GM19099 (cell line): Measurements from ENCODE around the gene KRT26.
A peak's percentile ranks its signal among the peaks of the same experiment; 100 is the strongest.

ENCODE experiments used
- POLR2A ChIP-seq: IDR thresholded peaks from 3 replicates; pipeline ENCODE4 v1.6.1; 2011; ENCODE audit warnings: low read depth; ENCODE audit not compliant: insufficient read length; ENCODE audit errors: extremely low read depth

KRT26 gene, protein sequence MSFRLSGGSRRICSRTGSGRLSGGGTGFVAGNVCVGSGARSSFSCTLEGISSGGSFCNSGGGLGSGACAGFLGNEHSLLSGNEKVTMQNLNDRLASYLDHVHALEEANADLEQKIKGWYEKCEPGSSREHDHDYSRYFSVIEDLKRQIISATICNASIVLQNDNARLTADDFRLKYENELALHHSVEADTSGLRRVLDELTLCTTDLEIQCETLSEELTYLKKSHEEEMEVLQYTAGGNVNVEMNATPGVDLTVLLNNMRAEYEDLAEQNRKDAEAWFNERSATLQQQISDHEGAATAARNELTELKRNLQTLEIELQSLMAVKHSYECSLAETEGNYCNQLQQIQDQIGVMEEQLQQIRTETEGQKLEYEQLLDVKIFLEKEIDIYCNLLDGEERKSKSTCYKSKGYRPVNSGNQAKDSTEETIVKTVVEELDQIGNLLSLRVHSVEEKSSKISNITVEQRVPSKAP

DNA sequence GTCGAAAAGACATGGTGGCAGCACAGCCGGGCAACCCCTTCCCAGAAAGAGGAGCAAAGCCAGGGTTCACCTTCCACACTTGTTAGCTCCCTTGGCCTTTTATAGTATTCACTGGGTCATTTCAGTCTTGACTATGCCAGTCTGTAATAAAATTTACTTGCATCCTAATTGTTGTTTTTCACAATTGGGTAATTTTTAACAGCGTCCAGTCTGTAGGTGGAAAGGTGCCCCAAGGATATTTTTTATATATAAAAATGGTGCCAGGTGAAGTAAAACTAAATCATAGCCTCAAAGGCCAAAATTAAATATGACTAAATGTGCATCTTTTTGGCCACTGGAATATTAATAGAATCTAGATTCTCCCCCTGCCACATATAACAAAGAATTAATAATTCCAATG is at the start of gene KRT26:
KRT26 (minus strand) TSS at position 101 of the 400 bp plus-strand sequence; CDS start at position 13, 88 bp downstream.
- no peak for TF ChIP-seq POLR2A

DNA sequence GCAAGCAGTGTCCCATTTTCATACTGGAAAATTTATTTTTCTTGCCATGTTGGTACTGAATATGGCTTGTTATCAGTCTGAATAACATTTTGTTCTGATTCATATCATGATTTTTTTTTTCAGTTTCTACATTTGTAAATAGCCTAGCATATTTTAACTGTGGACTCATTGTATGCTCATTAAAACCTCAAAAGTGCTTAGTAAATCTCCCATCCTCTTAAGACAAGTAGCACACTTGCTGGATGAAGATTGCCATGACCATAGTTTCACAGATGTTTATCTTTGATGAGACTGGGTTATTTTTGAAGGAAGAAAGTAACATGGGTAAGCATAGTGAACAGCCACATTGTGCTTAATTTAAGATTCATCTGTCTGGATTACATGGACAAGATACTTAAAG is 49.5 kb upstream of the KRT26 start:
- TF ChIP-seq POLR2A = no peak

DNA sequence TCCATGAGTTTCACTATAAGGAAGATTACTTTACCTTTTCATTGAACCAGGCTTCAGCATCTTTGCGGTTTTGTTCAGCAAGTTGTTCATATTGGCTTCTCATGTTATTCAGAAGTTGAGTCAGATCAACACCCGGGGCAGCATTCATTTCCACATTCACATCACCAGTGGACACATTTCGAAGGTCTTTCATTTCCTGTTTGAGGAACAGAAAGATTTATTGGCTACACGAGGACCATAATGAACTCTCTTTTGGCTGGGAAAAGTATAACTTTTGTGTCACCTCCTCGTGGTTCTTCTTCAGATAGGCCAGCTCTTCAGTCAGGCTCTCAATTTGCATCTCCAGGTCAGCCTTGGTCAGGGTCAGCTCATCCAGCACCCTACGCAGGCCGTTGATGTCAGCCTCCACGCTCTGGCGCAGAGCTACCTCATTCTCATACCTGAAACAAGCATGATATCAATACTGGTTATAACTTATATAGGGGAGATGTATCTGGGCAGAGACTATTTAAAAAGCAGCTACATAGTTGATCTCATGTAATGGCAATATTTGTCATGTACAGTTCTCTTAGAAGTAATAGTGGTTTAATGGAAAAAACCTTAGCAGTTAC is 48.3 kb upstream of the KRT26 start:
- TF ChIP-seq POLR2A = no peak

DNA sequence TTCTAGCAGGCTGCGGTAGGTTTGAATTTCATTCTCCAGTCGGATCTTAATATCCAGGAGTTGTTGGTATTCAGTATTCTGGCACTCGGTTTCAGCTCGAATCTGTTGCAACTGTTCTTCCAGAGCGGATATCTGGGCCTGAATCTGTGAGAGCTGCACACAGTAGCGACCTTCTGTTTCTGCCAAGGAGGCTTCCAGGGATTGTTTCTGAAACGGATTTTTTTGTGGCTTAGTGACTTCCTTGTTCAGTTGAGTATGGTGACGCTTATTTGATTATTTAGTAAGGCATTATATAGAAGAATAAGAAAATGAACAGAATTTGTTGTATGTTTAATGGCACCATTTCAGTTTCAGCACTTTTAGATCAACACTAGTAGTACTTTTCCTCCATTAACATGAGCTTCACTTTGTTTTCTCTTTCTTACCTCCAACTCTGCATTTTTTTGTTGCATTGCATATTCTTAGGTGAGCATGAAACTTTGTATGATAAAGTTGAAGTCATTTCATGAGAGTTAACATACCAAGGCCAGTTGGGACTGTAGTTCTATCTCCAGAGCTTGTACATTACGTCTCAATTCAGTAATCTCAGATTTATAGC is 47.6 kb upstream of the KRT26 start:
- TF ChIP-seq POLR2A = no peak

DNA sequence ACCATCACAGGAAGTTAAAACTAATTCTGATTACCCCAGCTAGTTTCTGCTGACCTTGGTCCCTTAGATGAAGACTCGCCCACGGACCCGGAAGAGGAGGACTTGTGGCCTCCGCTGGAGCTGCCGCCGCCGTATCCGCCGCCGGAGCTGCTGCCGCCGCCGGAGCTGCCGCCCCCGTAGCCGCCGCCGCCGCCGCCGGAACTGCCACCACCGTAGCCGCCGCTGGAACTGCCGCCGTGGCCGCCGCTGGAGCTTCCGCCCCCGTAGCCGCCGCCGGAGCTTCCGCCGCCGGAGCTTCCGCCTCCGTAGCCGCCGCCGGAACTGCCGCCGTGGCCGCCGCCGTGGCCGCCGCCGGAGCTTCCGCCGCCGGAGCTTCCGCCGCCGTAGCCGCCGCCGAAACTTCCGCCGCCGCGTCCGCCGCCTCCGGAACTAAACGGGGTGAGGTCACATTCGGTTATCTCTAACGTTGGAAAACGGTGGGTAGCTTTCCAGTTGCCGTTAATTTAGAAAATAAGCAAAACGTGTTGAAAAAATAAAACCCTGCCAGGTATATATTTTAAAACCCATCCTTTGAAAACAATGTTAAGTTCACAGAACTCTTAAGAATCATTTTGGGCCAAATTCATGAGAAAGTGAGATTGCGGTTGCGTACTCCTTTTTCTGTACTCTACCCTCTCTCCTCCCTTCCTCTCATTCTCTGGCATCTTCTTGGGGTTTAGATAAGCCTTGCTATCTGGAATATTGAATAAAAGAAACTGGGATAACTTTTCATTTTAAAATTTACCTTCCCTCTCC is 46.9 kb upstream of the KRT26 start:
- peak; percentile 81 for TF ChIP-seq POLR2A

DNA sequence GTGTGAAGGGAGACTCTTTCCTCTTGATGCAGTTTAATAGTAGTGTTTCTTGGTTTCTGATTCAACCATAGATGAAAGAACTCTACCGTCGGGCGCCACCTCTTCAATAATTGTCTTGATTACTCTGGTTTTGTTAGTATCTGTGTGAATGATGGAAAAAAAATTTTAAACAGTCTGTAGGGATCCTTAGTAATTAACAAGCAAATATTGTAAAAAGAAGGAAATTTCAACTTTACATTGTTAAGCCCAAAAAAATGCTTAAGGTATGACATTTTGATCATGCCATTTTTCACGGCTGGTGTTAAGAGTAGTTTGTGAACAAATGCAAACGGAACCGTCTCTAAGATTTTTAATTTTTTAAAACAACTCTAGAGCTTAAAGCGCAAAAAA is 46.3 kb upstream of the KRT26 start:
- TF ChIP-seq POLR2A = no peak

DNA sequence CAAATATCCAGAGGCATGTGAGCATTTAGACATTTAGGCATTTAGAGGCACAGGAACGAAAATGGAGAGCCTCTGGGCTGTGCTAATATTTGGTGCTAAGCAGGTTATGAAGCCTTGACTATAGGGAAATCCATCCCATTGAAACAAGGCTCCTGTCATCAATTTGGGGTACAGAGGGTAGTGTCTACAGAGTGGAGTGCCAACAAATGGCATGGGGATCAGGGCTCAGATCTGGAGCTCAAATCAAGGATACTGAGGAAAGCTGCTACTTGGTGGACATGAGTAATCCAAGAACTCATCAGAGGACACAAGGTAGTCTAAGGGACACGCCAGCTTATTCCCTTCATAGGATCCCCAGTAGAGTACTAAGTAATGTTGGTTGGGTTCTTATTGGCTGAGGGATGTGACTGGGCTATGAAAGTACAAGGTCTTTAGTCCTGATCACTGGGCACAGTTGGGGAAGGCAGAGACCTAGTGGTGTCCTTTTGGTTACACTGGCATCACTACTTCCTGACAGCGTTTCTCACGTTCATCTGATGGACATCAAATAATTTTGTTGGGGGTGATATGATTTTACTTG is 45.2 kb upstream of the KRT26 start:
- no peak for TF ChIP-seq POLR2A

DNA sequence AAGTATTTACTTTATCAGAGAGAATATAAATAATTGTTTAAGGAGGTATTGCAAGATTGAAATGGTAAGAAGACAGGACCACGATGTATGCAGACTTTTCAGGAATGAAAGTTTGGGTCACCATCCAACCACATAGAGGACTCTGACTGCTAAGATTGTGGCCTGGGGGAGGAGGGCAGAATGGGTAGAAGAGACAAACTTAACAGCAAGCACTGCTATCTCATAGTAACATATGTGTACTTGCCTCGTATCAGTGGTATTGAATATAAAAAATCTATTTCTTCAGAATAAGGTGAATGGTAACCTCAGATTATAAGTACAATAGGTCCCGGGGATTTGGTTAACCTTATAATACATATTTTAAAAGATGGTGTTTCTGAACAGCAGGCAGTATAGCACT is 44.6 kb upstream of the KRT26 start:
- TF ChIP-seq POLR2A = no peak

DNA sequence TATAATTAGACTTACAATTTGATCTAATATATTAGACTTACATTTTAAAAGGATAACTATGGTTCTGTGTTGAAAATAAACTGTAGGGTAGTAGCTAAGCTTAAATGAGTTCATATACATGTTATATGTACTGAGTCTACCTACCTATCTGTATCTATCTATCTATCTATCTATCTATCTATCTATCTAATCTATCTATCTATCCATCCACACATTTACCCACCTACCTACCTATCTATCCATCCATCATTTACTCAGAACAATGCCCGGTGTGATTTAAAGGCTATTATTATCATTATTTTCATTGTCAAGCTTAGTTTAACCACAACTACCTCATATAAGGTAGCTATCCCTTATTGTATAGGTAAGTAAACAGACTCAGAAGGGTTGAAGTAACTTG is 43.4 kb upstream of the KRT26 start:
- TF ChIP-seq POLR2A = no peak

DNA sequence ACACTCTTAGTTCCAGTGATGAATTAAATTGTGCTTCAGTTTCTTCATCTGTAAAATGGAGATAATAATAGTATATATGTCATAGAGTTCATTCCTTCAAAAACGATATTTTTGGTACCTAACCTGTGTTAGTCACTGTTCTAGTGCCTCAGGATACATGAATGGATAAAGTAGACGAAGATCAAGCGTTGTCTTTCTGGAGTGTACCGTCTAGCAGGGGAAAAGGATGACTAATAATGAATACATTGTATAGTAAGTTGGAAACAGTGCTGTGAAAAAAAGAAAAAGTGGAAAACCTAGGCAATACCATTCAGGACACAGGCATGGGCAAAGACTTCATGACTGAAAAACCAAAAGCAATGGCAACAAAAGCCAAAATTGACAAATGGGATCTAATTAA is 41.8 kb upstream of the KRT26 start:
- TF ChIP-seq POLR2A = no peak

DNA sequence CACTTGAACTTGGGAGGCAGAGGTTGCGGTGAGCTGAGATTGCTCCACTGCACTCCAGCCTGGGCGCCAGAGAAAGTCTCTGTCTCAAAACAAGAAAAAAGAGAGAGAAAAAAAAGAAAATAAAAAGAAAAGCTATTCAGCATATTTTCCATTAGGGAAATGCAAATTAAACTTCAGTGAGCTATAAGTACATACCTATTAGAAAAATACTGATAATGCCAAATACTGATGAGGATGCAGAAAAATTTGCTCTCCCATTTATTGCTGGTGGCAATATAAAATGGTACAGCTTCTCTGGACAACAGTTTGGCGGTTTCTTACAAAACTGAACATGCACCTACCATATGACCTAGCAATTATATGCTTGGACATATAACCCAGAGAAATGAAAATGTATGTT is 40.6 kb upstream of the KRT26 start:
- no peak for TF ChIP-seq POLR2A

DNA sequence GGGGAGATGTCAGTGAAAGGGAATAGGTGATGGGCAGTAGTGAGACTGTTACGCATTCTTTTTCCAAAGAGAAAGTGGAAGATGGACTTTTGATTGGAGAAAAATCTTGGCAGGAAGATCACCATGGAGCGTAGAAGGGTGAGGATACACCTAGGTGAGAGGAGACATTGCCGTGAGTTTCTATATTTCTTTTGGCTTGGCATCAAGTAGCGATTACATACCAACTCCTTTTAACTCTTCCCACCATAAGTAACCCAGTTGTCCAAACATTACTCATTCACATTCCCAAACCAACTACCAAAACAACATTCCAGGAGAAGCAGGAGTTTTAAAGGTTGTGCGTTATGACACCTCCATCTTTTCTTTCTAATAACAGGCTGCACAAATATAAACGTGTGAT is 38.5 kb upstream of the KRT26 start:
- no peak for TF ChIP-seq POLR2A

DNA sequence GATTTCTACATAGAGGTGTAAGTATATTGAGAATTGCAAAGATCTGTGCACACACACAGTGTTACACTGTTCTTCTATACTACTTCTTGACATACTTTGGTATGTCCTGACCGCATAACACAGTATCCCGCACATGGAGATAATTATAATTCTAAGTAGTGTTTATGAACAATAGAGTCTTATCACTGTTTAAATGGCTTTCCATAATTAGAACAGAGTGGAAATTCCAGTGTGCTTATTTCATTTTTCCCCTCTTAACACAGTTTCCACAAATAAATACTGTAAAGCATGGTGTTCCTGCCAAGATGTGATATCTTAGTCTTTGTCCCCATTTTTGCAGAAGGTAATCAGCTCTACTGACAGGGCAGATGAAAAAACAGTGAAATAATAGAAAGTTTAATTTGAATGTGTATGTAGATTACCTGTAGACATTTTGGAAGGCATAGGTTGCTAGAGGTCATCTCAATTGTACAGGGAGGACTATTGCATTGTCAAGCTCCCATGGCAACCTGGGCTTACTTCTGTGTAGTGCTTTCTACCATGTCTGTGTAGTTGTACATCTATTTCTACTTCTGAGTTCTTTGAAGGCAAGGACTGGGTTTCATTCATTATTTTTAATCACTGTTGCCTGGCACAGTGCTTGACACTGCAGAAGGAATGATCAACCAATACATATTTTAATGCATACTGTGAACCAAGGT is 37.9 kb upstream of the KRT26 start:
- no peak for TF ChIP-seq POLR2A

DNA sequence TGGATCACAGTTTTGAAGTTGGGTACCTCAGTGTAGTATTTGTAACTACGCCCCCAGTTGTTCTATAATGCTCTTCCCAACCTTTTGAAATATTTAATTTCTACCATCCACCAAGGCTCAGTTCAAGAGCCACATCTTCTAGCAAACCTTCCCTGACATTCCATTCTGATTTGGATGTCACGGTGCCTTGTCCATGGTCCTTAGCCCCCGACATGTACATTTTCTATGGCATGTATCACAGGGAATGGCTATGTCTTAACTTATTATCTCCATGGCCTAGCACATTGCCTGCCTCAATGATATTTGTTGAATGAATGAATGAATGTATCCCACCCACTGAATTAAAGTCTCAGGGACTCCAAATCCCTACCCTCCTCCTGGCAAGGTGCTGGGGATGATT is 34.1 kb upstream of the KRT26 start:
- TF ChIP-seq POLR2A = no peak
